Measurements from ENCODE around the gene ZNF566.
A peak's percentile ranks its signal among the peaks of the same experiment; 100 is the strongest.
"Not testable (repeated sequence)": the region's sequence is repeated elsewhere in the genome, so short reads cannot be mapped to it uniquely, and the experiment has no call there.

ZNF566 gene

GRCh38 chr19:36489118-36489919 lies at the start of gene ZNF566:
Gene ZNF566 (minus strand): TSS chr19:36489561. CDS start chr19:36476557, 13,004 bp downstream.
- peak; percentile 97 for DNase-seq (ENCODE audit: low spot score)

- DNase-seq (ENCODE audit: low spot score) = peak; percentile 31
Measured at GRCh38 chr19:36528921-36529518, 39.7 kb upstream of the ZNF566 start.

- peak; percentile 90 for DNase-seq (ENCODE audit: low spot score)
Measured at GRCh38 chr19:36528194-36528920, 39.0 kb upstream of the ZNF566 start, which contains the start of gene ZNF260. Gene ZNF260 (minus strand): TSS chr19:36528271. CDS start chr19:36515238, 13,033 bp downstream.

GRCh38 chr19:36527873-36528193 lies 38.5 kb upstream of the ZNF566 start:
- no peak for DNase-seq (ENCODE audit: low spot score)

GRCh38 chr19:36527341-36527740 lies 38.0 kb upstream of the ZNF566 start:
- DNase-seq (ENCODE audit: low spot score) = no peak

GRCh38 chr19:36526581-36526980 lies 37.2 kb upstream of the ZNF566 start:
- DNase-seq (ENCODE audit: low spot score) = no peak

GRCh38 chr19:36524617-36525016 lies 35.3 kb upstream of the ZNF566 start:
- DNase-seq (ENCODE audit: low spot score) = no peak

GRCh38 chr19:36514012-36514612 lies 24.8 kb upstream of the ZNF566 start:
- no peak for DNase-seq (ENCODE audit: low spot score)

GRCh38 chr19:36508325-36508724 lies 19.0 kb upstream of the ZNF566 start:
- DNase-seq (ENCODE audit: low spot score) = no peak

GRCh38 chr19:36501973-36502372 lies 12.6 kb upstream of the ZNF566 start:
- no peak for DNase-seq (ENCODE audit: low spot score)

GRCh38 chr19:36497001-36497400 lies 7.6 kb upstream of the ZNF566 start:
- DNase-seq (ENCODE audit: low spot score) = no peak

- peak; percentile 55 for DNase-seq (ENCODE audit: low spot score)
Measured at GRCh38 chr19:36492689-36493453, 3.5 kb upstream of the ZNF566 start.

GRCh38 chr19:36490846-36491245 lies 1.5 kb upstream of the ZNF566 start:
- not testable (repeated sequence) for DNase-seq (ENCODE audit: low spot score)

GRCh38 chr19:36489920-36490415 lies 607 bp upstream of the ZNF566 start:
- peak; percentile 94 for DNase-seq (ENCODE audit: low spot score)

GRCh38 chr19:36488846-36489117 lies 579 bp downstream of the ZNF566 start:
- DNase-seq (ENCODE audit: low spot score) = no peak

GRCh38 chr19:36488118-36488845 lies 1.1 kb downstream of the ZNF566 start:
- DNase-seq (ENCODE audit: low spot score) = peak; percentile 45

- DNase-seq (ENCODE audit: low spot score) = no peak
Measured at GRCh38 chr19:36483653-36484052, 5.7 kb downstream of the ZNF566 start.

- DNase-seq (ENCODE audit: low spot score) = no peak
Measured at GRCh38 chr19:36482876-36483275, 6.5 kb downstream of the ZNF566 start.

- DNase-seq (ENCODE audit: low spot score) = peak; percentile 7
Measured at GRCh38 chr19:36460046-36460445, 29.3 kb downstream of the ZNF566 start.

- DNase-seq (ENCODE audit: low spot score) = no peak
Measured at GRCh38 chr19:36456831-36457230, 32.5 kb downstream of the ZNF566 start.

- no peak for DNase-seq (ENCODE audit: low spot score)
Measured at GRCh38 chr19:36449059-36449670, 40.2 kb downstream of the ZNF566 start.
